GF-D8 (cell line): Measurements from ENCODE around the gene RFTN1.

ENCODE experiments used
- DNase-seq: peaks from one replicate; lab custom pipeline; 2025; lab: John Stamatoyannopoulos, UW

The RFTN1 gene

DNA sequence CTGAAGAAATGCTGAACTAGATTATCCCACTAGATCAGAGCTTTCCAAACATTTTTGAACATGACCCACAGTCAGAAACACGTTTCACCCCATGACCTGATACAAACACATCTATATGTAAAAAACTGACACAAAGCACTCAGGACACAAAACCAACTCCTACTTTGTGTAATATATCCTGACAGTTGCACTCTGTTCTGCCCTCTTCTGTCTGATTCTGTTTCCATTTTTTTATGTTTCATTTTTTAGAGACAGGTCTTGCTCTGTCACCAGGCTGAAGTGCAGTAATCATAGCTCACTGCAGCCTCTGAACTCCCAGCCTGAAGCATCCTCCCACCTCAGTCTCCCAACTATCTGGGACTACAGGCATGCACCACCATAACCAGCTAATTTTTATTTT, 15.8 kb upstream of the RFTN1 start:
- no peak for DNase-seq

DNA sequence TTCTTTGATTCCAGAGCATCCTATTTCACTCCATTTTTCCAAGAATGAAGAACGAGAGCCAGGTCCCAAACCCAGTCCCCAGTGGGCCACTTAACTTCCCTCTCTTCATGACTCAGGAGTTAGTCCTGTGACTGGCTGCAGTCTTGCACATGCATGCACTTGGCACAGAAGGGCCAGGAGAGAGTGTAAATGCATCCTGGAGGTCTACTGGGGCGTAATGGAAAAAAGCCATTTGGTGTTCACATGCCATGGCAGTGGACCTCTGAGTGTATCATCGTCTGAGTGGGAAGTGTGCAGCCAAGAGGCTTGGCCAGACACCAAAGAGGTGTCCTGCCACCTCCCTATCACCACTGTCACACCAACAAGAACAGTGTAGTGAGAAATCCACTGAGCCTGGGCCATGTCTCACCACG, 15.1 kb upstream of the RFTN1 start:
- DNase-seq: no peak

DNA sequence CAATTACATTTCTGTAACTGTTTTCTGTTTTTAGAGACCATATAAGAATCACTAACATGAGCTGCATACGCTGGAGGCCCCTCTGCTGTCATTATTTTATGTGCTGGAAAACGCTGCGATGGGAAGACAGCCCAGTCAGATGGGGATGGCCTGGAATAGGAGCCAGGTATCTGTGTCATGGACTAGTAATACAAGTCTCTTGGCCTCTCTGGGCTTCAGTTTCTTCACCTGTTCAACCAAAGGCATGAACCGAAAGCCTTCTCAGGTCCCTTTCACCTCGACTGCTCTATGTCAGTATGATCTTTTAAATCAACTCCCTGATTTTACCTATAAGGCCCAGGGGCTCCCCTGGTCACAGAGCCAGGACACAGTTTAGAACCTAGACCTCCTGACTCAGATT, 14.6 kb upstream of the RFTN1 start:
- no peak for DNase-seq

DNA sequence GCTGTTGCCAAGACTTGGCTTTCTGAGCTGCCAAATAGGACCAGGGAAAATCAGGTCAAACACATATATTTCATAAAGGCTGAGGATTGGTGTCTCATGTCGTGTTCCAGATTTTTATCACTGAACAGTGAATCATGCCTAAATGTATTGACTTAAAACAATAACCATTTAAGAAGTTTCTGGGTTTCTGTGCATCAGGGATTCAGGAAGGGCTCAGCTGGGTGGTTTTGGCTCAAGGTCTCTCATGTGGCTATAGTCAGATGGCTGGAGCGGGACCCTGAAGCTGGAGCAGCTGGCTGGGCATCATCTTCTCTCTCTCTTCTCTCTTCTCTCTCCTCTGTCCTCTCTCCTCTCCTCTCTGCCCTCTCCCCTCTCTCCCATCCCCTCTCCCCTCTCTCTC, 10.7 kb upstream of the RFTN1 start:
- DNase-seq: no peak

DNA sequence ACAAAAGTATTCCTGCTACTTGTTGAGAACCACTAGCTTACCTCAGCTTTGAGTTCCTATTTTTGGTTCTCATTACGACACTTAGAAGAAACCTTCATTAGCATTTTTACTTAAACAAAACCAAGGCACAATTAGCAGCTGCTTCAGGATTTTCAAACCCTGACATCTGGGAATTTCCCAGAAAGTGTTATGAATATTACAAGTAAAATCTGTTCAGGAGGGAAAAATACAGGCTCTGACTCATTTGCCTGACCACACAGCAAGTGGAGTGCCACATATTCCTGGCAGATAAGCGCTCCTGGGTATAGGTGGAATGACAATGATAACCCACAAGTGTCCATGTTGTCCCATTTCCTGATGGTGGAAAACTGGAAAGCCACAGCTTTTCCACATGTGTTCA, 10.3 kb upstream of the RFTN1 start:
- DNase-seq: no peak

DNA sequence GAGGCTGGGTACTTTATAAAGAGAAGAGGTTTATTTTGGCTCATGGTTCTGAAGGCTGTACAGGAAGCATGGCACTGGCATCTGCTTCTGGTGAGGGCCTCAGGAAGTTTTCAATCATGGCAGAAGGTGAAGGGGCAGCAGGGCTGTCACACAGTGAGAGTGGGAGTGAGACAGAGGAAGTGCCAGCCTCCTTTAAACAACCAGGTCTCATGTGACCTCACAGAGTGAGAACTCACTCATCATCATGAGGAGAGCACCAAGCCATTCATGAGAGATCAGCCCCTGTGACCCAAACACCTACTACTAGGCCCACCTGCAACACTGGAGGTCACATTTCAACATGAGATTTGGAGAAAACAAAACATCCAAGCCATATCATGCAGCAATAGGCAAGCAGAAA, 9.3 kb upstream of the RFTN1 start:
- no peak for DNase-seq

DNA sequence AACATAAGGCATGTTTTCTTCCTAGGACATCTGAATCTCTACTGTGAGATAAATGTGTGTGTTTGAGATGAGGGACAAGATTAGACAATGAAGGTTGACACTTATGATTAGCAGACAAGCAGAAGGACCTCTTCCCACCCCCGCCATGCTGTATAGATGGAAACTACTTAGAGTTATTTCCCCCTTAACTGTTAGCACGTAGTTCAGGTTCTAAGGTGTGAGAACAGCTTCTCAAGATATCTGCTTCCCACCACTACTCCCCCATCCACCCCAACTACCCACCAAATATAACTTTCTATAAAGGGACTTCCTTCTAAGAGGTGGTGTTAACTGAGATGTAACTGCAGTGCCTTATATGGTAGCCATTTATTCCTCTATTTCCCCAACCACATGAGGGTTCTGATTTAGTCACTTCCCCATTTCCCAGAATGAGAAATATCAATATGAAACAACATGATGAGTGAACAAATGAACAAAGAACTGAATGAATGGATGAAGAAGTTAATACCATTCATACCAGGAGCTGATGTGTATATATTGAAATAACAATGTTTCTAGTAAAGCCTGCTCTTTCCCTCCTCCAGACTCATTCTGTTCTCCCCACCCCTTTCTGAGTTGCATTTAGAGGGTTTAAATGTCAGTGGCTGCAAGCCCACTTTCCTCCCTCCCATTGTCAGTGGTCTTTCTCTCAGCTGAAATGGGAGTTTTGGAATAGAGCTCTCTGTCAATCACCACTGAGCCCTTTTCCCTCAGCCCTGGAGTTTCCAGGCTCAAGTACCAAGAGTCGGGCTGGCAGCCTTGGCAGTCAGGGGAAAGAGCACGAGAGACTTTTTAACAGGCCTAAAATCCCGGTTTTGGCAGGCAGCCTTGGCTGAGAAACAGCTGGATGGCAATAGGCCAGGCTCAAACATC, 7.7 kb upstream of the RFTN1 start:
- no peak for DNase-seq

DNA sequence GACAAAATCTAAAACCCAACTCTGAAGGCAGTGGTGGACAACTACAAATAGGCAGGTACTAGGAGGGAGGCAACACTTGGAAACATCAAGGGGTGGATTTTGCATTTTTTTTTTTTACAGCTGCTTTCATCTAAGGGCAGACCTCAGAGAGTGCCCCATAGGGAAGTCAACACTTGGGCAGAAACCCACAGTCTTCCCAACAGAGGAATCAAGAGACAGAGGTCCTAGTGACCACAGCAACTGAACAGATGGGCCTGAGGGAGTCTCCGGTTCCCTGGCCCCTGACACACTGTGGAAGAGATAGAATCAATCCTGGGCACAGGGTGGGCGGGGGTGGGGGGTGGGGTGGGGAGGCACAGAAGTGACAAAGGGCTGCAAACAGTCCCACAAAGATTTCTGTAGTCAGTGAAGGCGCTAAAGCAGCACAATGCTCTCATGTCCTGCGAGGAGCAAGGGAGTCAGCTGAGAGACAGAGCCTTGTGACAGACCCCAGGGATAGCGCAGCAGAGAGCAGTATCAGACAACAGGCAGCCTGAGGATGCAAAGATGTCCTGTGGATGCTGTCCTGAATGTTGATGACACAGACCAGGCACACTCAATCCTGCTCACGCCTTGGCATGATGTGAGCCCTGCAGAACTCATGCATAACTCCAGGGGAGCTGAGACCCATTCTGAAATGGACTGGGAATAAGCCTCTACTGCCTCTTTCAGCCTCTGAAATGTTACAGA, 6.9 kb upstream of the RFTN1 start:
- no peak for DNase-seq

DNA sequence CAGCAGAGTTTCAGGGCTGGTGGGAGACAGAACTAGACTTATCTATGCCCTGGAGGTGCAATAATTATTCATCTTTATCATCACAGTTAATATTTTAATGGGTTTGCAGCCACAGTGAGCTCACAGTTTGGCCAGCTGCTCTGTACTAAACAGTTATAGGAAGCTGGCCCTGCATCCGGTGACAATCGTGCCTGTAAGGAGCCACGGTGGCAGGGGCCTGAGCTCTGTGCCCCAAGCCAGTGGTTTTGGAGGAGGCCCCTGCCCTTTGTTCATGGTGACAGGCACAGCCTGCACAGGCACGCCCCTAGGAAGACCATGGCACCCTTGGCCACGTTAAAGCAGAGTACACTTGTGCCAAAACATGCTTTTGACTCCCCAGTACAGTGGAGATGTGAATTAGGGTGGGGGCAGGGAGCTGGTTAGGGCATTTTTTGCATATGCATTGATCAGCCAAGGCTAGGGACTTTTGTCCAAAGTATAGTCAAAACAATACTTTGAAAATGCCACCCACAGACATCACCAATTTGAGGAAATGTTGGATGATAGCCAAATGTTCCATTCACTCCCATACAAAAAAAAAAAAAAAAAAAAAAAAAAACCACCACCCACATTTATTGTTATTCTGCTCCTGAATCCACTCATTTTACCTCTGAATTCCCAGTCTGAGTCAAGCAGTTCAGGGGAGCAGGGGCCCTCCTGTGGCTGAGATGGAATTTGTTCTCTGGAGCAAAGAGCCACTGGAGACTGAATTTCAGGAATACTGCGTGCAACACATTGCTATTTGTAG, 3.4 kb upstream of the RFTN1 start:
- no peak for DNase-seq

DNA sequence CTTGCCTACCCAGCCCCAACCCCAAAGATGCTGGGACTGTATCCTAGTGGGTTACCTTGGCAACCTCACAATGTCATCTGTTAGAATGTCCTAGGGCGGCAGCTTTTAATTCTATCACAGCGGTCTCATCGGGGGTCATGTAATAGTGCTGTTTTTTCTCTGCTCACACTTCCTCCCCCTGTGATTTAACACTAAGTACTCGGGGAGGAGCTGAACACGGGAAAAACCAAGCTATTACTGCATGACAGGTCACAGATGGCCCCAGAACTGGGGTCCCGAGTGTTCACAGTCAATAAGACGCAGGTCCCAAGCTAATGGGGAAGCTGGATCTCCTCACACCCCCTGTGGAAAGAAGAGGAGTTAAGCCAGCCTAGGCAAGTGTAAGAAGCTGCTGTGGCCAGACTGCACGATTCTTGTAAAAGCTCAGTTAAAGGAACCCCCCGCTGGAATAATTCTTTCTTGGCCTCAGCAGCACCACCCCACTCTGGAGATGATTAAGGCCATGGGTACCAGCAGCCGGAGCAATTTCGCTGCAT, 2.5 kb upstream of the RFTN1 start:
- DNase-seq: no peak

DNA sequence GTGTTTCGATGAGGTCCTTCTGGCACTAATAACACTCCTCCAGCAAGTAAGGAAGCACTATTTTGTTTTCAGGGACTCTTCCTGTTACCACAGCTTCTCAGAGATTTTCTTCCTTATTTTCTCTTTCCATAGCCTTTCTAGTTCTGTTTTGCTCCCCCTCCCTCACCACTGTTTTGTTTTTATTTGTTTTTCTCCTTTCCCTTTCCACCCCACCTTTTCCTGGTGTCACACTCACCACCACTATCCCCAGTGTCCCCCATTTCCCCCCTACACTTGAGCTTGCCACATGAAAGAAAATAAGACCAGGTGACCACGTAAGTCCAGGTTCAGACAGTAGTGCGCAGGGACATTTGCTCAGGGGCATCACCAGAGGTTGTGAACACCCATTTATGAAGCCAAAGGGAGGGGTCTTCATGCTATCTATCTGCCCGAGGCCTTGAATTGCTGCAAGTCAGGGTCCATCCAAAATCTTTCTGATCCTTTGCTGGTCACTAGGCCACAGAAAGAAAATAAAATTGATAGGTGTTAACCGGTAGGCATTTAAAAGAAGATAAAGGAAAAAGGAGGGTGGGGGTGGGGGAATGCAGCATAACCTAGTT, 1.4 kb upstream of the RFTN1 start:
- DNase-seq: no peak

DNA sequence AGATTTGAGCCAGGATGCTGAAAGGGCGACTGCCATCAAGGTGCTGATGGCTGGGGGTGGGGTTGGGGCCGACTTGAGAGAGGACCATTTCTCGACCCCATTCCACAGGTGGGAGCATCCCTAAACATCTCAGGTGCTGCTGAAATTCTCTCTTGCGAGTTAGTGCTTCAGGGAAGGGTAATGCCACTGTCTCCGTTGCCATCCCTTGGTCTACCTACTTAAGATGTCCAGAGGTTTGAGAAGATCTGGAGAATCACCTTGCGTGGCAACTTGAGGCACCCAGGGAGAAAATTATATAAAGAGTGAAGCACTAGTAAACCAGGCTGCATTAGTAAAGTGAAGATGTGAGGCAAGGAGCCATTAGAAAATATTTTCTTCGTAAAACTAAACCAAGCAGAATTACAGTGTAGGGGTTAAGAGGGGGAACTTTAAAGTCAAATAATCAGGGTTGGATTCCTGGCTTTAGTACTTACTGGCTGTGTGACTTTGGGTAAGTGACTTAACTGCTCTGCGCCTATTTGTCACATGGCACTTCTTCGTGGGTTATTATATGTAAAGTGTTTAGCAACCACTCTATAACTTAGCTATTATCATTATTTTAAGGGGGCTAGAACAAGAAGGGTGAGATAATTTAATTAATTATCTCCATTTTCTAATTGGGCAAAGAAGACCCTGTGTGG, 662 bp upstream of the RFTN1 start:
- DNase-seq: no peak

DNA sequence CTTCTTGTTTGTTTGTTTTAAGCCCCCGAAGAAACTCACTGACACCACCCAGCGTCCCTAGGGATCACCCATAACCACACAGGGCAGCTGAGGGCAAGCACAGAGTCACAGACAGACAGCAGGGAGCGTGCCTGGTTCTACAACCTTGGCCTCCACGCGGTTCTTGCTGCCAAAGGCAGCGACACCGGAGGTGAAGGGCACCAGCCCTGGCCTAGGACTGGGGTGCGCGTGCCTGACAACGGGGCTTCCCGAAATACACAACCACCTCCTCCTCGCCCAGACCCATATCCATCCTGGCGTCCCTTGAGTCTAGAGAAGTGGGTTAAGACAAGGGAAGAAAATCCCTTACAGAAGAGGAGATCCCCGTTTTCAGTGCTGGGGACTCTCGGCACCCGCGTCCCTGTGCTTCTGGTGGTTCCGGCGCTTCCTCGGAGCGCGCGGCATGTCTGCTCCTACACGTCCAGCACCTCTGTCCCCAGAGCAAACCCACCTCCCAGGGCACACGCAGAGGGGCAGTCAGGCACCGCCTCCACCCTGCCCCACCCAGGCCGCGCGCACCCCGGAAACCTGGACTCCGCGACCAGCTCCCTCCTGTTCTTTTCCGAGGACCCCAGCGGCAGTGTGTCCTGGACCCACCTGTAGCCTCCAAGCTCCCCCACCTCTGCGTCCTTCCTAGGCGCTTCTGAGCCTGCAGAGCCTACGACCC, 911 bp downstream of the RFTN1 start:
- peak; percentile 71 for DNase-seq

DNA sequence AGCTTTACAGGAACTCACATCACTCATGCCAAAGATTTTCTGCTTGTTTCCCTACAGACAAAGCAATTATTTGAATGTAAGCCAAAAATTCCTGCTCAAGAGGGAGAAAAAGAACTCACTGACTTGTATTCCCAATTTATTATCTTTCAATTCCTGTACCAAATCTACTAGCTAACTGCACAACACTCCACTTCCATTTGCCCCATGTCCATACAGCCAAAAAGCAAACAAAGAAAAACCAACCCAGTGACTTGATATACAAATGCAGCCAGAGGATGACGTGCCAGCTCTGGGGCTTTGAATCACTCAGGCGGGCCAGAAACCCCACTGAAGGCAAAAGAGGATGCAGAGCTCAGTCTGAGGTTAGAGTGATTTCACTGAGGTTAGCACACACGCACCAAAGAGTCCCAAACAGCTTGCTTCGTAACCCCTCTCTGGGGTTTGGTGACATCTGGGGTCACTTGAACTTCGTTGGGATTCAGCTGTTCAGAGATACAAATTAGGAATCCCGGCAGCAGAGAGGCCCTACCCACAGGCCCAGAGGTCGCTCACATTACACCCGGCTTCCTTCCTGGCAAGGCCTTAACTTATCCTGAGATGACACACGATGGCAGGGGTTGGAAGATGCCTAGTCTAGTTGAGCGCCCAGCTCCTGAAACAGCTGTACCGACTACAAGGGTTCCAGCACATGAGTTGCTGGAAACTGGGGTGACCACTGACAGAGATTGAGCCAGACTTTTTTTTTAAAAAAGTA, 1.6 kb downstream of the RFTN1 start:
- peak; percentile 71 for DNase-seq

DNA sequence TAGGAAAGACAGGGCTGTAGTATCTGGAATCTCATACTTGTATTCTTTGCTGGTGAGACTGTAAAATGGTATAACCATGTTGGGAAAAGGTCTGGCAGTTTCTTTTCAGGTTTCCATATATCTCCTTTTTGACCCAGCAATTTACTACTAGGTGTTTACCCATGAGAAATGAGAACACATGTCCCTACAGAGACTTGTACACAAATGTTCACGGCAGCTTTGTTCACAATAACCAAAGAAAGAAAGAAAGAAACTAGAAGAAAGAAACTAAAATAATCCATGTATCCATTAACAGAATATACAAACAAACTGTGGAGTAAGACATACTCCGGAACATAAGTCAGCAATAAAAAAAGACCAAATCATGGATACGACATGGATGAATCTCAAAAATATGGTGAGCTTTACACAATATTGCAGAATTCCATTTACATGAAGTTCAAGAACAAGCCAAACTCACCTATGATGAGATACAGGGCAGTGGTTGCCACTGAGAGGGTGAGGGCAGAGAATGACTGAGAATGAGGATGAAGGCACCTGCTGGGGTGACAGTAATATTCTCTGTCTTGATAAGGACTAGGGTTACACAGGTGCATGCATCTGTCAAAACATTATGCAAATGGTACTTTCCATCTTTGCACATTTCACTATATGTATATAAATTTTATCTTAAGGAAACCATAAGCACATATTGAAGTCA, 2.7 kb downstream of the RFTN1 start:
- no peak for DNase-seq

DNA sequence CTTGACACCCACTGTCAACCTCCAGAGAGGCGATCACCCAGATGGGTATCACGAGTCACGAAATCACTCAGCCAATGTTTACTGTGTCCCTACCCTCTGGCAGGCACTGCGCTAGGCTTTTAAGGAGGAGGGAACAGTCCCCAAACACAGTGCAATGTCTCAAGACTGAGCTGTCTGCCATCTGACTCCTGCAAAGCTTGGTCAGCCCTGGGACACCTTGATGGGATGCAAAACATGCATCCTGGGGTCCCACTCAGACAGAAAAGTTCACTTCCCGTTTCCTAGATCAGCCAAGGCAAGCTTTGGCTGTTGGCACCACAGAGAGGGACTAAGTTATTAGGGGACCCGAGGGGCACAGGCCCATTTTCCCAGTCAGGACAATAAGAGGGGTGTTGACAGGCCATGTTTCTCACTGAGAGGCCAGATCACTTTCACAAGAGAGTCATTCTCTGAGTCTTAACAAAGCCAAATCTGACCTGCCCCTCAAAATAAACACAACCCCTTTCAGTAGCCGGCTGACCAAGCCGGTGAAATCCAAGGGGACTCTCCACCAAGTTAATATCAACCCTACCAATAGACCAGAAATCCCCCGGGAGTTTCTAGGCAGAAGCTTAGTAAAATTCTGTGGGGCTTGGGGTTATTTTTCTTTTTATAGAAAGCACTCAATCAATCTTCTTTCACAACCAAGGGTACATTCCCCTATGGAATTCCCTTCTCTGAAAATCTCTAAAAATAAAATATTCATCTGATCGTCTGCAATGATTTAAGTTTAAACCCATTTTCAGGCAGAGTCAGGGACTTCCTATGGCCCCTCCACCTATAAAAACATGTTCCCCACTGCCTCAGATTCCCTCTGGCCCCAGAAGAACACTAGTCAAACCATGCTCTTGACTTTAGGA, 3.5 kb downstream of the RFTN1 start:
- no peak for DNase-seq

DNA sequence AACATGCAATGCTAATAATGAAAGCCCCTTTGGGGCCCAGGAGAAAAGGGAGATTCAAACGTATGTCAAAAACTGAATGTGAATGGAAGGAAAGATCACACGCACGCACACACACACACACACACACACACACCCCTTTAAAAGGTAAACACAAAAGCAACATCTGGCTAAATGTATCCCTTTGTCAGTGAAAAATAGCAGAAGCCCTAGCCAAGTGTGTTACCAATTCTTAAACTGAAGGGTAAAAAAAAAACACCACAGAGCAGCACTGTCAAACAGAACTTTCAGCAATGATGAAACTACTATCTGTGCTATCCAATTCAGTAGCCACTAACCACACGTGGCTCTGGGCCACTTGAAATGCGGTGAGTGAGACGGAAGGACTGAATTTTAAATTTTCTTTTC, 4.9 kb downstream of the RFTN1 start:
- peak; percentile 9 for DNase-seq

DNA sequence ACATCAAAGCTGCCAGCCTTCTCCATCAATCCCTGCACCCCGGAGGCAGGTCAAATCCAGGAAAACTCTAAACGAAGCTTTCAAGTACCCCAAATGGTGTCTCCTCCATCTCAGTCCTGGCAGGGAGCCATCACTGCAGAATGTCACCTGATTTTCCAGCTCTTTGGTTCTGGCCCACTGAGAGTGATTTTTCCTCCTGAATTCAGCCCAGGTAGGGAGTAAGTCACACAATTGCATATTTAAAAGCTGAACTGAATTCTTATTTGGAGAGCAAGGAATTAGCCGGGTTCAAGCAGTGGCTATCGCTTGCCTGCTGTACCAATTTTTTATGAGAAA, 5.3 kb downstream of the RFTN1 start:
- no peak for DNase-seq
